GM18870 (cell line): ENCODE data around the gene CRTC1.
"Not testable (repeated sequence)": the region's sequence is repeated elsewhere in the genome, so short reads cannot be mapped to it uniquely, and the experiment has no call there.

ENCODE experiments used
- ATAC-seq: cut with Tn5 transposase; IDR thresholded peaks from one replicate; pipeline ENCODE4 v1.9.1; 2021; ENCODE audit warnings: moderate library complexity; ENCODE audit not compliant: unreplicated experiment

CRTC1 gene

DNA sequence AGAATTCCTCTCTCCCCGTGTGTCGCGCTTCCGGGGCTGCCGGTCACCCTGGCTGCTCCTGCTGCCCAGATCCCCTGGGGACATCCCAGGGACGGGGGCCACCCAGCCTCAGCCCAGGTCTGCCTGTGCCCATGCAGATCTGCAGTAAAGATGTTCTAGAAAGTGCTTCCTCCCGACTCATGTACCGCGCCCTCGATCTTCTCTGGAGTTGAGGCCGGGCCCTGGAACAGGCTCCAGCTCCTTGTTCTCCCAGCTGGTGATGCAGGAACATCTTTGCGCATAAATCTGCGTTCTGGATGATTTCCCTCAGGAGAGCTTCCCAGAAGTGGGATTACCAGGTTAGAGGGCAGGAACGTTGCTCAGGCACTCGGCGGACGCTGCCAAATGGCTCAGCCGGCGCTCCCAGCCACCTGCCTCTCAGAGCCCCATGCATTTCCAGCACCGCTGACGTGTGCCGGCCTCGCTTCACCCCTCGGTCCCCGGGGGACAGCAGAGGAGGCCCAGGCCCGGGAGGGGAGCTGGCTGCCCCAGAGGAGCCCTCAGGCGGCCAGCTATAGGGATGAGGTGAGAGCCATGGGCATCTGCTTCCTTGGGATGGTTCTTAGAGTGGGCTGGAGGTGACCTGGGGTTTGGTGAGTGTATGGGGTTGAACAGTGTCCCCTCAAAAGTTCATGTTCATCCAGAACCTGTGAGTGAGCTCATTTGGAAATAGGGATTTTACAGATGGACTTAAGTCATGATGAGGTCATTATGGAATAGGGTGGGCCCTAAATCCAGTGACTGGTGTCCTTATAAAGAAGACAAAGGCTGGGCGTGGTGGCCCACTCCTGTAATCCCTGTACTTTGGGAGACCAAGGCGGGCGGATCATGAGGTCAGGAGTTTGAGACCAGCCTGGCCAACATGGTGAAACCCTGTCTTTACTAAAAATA is 42.6 kb downstream of the CRTC1 start:
- ATAC-seq: no peak

DNA sequence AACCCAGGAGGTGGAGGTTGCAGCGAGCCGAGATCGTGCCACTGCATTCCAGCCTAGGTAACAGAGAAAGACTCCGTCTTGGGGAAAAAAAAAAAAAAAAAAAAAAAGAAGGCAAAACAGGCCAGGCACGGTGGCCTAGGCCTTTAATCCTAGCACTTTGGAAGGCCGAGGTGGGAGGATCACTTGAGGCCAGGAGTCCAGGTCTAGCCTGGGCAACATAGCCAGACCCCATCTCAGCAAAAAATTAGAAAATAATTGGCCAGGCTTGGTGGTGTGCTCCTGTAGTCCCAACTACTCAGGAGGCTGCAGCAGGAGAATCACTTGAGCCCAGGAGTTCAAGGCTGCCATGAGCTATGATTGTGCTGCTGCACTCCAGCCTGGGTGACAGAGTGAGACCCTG is 43.4 kb downstream of the CRTC1 start:
- no peak for ATAC-seq

DNA sequence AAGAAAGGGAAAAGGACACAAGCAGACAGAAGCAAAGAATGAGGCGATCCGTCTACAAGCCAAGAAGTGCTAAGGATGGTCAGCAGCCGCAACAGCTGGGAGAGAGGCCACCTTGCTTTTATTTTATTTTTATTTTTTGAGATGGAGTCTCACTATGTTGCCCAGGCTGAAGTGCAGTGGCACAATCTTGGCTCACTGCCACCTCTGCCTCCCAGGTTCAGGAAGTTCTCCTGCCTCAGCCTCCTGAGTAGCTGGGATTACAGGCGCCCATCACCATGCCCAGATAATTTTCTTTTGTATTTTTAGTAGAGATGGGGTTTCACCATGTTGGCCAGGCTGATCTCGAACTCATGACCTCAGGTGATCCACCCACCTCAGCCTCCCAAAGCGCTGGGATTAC is 44.1 kb downstream of the CRTC1 start:
- not testable (repeated sequence) for ATAC-seq

DNA sequence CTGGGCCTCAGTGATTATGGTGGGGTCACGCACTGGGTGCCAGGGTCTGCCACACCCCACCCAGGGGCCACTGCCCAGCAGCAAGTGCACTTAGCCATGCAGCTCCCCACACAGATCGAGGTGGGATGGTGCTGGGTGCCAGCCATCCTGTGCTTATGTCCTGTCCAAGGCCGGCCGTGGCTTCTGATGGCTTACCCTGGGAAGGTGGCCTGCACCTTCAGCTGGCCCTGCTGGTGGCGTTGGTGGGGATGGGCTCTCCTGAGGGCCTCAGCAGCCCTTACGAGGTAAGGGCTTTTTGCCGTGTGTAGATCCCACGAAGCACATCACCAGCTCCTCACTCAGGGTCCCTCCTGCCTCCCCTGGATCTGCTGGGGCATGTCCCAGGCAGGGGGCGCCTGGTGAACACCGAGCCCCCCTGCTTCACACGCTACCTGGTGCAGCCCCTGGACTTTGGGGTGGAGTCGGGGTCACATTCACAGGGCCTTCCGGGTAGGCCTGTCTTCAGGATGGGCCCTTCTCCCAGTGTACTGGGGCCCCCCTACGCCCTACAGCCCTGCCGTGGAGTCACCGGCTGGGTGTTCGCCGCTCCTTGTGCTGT is 46.6 kb downstream of the CRTC1 start:
- no peak for ATAC-seq

DNA sequence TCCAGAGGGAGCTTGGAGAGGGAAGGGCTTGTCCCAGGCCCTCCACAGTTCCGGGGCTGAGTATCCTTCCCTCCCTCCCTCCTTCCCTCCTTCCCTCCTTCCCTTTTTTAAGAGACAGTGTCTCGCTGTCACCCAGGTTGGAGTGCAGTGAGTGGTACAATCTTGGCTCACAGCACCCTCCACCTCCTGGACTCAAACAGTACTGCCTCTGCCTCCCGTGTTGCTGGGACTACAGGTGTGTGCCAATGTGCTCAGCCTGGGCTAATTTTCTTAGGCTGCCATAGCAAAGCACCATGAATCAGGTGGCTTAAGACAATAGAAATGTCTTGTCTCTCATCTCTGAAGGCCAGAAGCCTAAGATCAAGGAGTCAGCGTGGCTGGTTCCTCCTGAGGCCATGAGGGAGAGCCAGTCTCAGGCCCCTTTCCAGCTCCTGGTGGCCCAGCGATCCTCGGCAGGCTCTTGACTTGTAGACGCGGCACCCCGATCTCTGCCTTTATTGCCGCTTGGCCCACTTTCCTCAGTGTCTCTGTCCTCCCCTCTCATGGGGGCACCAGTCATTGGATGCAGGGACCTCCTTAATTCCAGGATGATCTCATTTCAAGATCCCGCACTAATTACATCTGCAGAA is 47.5 kb downstream of the CRTC1 start:
- no peak for ATAC-seq

DNA sequence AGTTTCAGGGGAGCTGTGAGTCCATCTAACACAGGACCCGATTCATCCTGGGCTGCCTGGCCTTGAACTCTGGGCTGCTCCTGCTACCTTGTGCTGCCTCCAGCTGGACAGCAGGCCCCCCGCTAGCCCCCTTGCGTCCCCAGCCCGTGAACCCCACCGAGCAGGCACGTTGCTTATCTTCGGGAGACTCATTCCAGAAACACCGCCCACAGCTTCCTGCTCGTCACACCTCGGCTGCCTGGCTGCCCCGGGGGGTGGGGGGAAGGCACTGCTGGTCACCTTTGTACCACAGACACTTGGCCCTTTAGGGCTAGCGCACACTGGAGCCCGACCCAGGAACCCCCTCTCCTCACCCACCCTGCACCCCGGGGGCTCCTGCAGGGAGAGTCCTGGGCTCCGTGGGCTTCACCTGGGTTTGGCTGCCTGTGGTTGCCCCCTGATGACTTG is 48.1 kb downstream of the CRTC1 start:
- ATAC-seq: no peak

DNA sequence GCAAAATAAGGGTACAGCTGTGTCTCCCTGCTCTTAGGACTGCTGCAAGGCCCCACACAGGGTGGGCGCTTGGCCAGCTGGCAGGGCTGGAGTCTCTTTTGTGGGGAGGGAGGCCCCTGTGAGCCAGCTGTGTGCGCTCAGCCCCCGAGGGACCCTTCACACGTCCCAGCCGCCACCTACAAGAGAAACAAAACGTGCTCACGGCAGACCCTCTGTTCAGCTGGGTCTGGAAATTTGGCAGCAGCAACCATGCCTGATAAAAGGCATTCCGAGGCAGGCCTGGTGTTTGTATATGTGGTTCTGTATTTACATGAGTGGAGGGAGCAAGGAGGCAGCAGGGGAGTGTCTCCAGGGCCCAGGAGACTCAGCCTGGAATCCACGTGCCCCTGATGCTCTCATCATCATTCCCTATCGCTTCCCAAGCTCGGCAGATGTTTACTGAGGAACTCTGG is 49.7 kb downstream of the CRTC1 start:
- no peak for ATAC-seq

DNA sequence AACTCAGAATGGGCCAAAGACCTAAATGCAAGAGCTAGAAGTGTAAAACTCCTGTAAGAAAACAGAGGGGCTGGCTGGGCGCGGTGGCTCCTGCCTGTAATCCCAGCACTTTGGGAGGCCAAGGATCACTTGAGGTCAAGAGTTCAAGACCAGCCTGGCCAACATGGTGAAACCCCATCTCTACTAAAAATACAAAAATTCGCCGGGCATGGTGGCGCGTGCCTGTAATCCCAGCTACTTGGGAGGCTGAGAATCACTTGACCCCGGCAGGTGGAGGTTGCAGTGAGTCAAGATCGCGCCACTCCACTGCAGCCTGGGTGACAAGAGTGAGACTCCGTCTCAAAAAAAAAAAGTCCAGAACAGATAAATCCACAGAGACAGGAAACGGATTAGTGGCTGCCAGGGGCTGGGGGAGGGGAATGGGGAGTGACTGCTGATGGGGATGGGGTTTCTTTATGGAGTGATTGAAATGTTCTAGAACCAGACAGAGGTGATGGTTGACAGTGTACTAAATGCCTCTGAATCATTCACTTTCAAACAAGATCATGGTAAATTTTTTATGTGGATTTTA is 50.4 kb downstream of the CRTC1 start:
- not testable (repeated sequence) for ATAC-seq

DNA sequence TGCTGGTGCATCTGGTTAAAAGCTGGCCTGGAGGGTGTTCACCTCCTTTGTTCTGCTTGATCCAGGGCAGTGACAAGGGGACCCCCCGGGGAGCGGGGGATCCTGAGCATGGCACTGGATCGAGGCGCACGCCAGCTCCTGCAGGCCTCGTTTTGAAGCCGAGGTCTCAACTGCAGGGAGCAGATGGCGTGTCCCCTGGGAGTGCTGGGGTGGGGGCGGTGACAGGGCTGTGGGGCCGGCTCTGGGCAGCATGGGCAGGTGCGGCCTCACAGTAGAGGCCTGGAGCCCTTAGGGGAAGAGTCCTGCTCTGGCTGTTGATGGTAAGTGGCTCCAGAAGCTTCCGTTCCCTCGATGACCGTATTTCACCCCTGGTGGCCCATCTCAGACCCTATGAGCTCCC is 51.8 kb downstream of the CRTC1 start:
- no peak for ATAC-seq

DNA sequence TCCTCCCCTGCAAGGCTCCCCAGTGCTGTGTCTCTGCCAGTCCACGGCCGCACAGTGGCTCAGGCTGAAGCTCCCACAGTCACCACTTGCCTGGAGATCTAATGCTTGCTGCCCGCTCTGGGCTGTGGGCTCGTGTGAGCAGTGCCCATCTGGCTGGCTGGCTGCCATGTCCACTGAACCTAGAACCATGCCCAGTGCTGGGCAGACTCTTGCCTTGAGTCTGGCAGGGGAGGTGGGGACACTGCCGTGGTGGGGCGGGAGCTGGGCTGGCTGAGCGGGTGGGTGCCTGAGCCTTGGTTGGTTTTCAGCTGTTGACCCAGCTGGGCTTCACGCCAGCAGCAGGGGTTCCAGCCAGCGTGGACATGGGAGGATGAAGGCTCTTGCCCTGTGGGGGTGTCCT is 52.3 kb downstream of the CRTC1 start:
- no peak for ATAC-seq

DNA sequence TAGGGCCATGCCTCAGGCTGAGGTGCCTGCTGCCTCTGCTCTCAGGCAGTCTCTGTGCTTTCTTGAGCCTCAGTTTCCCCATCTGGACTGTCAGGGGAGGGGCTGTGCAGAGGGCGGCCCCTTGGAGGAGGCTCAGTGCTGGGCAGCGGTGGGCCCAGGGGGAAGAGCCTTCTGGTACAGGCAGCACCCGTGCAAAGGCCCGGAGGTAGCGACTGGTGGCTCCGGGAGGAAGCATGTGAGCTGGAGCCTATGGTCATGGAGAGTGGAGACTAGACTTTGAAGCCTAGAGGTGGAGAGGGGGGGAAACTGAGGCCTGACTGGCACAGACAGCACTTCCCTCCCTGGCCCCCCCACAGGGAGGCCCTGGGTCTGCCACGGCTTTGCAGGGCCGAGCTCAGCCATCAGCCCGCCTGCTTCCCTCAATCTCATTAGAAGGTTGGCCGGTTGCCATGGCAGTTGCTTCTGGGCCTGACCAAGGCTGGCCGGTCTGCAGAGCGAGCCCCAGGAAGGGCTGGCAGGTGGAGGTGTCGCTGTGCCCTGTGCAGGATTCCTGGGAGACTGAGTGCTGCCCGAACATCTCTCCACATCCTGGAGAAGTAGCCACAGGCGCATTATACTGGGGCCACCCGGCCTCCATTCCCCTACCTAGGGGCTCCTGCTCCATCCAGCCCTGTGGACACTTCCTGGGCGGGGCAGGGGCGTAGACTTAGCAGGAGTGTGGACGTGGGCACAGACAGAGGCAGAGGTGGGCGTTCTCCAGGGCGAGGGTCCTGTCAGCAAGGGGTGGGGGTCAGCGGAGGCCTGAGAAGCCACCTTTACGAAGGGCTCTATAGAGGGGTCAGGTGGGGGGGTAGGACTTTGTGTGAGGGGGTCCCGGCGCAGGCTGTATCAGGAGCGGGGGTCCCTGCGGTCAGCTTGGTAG is 53.2 kb downstream of the CRTC1 start:
- ATAC-seq: no peak

DNA sequence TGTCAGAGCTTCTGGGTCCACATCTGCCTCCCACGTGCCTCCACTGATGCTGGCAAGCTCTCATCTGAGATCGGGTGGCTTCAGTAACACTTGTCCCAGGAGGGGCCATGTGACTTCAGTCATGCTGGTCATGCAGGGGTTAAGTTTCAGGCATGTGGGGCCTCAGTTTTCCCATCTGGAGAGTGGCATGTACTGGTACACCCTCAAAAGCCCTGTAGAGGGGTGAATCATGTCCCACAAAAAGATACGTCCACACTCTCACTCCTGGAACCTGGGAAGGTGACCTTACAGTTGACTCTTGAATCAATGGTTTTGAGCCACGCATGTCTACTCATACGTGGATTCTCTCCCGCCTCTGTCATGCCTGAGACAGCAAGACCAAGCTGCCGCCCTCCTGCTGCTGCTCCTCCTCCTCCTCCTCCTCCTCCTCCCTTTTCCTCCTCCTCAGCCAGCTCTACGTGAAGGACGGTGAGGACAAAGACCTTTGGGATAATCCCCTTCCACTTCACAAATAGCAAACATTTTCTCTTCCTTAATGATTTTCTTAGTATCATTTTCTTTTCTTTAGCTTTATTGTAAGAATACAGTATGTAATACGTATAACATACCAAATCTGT is 54.0 kb downstream of the CRTC1 start:
- ATAC-seq: no peak

DNA sequence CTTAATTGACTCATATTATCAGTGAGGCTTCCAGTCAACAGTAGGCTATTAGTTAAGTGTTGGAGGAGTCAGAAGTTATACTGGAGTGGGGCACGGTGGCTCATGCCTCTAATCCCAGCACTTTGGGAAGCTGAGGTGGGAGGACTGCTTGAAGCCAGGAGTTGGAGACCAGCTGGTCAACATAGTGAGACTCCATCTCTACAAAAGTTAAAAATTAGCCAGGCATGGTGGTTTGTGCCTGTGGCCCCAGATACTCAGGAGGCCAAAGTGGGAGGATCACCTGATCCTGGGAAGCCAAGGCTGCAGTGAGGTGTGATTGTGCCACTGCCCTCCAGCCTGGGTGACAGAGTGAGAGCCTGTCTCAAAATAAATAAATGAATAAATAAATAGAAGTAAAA is 54.5 kb downstream of the CRTC1 start:
- no peak for ATAC-seq

DNA sequence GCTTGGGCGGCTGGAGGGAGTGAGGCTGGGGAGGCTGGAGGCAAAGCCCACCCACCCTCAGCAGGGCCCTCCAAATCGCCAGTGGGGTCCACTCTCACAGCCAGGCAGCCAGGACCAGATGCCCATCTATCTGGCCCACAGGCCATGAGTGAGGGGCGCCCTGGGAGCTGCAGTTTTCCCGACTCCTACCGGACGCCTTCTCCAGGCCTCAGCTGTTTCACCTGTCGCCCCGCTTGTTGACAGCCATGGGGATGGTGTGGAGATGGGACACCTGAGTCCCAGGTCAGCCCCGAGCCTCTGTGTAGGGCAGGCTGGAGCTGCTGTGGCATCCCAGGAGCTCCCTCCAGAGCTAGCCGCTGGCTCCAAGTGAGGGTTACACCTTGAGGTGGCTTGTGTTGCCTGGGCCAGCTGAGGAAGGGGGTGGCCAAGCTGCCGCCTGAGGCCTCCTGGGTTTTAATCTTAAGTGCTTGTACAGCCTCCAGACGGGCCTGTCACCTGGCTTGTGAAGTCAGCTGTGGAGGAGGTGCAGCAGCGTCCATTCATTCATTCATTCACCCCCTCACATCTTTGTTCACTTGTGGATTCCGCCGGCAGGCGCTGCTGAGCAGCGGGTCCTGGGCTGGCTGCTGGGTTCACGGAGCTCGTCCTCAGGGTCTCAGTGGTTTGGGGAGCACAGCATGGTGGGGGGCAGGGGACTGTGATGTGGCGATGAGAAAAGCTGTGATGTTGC is 55.6 kb downstream of the CRTC1 start:
- no peak for ATAC-seq

DNA sequence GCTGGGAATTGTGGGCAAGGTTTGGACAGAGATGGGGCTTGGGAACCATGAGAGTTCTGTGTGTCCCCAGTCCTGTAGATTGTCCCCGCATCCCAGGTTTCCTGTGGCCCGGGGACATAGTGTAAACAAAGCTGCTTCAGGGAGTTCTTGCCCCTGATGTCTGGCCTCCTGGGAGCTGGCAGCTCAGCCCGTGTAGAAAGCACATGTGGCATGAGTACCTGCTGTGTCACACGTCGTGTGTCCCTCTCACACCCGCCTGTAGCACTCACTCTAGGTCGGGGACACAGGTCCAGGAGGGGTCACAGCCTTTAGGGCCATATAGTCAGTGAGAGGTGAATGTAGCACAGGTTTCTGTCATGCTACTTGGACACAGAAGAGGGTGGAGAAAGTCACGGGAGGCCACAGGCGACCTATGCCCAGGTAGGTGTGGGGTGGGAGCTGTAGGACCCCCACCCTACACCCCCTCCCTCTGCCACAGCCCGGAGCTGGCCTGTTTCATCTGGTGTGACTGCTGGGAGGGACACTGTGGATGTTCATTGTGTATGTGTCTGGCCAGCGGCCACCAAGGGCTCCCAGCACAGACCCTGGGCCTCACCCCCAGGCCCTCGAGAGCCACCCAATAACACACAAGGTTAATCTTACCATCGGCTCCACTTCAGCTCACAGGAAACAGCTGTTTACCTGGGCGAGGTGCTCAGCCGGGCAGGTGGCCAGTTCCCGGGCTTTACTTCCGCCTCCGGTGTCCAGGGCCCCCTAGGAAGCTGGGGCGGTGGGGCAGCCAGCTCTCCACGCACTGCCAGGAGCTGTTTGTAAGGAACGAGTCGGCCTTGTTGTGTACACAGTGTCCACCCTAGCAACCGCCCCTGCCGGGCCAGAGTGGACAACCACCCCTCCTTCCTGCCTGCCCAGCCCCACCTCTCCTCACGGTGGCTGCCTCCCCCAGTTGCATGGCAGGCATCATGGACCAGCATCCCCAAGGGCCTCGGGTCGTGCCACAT is 57.9 kb downstream of the CRTC1 start:
- no peak for ATAC-seq

DNA sequence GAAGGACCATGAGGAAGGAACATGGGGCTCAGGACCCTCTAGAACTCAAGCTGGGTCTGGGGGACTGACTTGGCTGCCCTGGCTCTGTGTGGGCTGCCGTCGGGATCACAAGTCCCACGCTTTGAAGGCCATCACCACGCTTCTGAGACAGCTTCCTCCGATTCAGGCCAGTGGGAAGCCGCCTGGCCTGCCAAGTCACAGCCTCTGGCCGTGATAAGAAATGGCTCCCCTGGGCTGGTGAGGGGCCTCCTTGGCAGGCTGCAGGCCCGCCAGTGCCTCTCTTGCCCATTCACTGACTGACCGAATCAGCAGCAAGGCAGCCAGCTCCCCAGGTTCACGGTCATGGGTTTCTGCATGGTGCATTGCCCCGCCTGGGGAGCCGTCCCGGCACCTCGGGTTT is 58.8 kb downstream of the CRTC1 start:
- no peak for ATAC-seq

DNA sequence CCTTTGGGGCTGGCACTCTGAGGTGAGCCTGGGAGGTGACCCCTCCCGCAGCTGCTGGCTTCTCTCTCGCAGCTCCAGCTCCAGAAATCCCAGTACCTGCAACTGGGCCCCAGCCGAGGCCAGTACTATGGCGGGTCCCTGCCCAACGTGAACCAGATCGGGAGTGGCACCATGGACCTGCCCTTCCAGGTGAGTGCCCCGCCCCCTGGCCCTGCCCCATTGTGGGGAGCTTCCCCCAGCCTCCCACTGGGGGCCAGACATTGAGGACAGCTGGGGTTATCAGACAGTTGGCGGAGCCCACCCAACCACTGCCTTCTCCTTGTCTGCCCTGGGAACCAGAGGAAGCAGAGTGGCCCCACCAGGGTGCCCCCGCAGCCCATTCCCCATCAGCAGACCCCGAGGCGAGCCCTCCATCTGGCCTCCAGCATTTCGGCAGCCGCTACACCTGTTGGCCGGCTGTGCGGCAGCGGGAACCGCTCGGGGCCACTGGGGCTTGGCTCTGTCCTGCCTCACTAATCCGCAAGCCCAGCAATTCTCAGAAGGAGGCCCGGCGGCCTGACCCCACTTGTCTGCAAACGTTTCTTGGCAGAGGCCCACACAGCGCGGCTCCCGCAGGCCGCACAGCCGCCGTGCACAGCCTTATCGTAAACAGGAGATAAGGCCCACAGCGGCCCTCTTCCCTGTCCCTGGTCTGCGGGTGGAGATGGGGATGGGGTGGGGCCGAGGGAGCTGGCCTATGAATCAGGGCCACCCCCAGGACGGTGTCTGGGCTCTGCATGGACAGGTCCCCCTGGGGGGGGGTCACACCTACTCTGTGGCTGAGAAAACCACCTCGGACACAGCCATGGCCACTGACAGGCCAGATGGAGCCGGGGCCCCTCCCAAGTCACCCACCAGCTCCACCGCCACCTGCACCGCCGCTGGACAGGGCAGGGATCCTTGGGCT is 59.6 kb downstream of the CRTC1 start:
- no peak for ATAC-seq
